ENCODE data around the gene ZNF324. TPM values are rescaled to one million over a fixed set of nuclear protein-coding genes. Genes with fewer than 3 reads are reported as not detected.

Gene ZNF324
- total and polyA plus RNA-seq, 12 donors: 2.6 to 6.1 (median 4.8) TPM

- intact Hi-C loops (cut with DNase I): no loop called here
- 97 to 98% methylated on average over 35 of the region's 35 CpGs for WGBS, 2 donors
Measured at GRCh38 chr19:58456111-58456510, 10.8 kb upstream of the ZNF324 start.

GRCh38 chr19:58460039-58460438, 6.8 kb upstream of the ZNF324 start:
- WGBS, 2 donors: 95 to 97% methylated on average over 2 of the region's 2 CpGs
- H3K4me1 ChIP-seq: peaks cover 0 to 2% (median 0%) of the 10 kb centered on the region in 9 donors
- no peaks in the 10 kb centered on the region for H3K9me3 ChIP-seq
- intact Hi-C loops (cut with DNase I): no loop called here
- peaks cover 0 to 31% (median 0%) of the 10 kb centered on the region in 9 donors for H3K36me3 ChIP-seq
- H3K4me3 ChIP-seq: no peak overlapping the region
- TF ChIP-seq CTCF (IDR thresholded peaks at IDR 0.05): no peak
- no peak for ATAC-seq
- no peak overlapping the region for H3K27ac ChIP-seq
- H3K27me3 ChIP-seq: no peaks in the 10 kb centered on the region
- no peak for DNase-seq

More at GRCh38 chr19:58456111-58456510, 10.8 kb upstream of the ZNF324 start:
- Histone ChIP-seq H3K9me3 (no peaks in the 10 kb centered on the region), H3K27ac (no peak overlapping the region), H3K4me3 (no peak overlapping the region), H3K27me3 (no peaks in the 10 kb centered on the region), H3K4me1 (peaks cover 0 to 11% (median under 1%) of the 10 kb centered on the region in 9 donors), H3K36me3 (peaks cover 0 to 46% (median 0%) of the 10 kb centered on the region in 9 donors)
- DNase-seq: no peak
- no peak for ATAC-seq
- TF ChIP-seq CTCF (IDR thresholded peaks at IDR 0.05): no peak

- DNase-seq (no peak), ATAC-seq (no peak)
- H3K36me3 ChIP-seq: peaks cover 0 to 22% (median 4%) of the 10 kb centered on the region in 9 donors
- intact Hi-C loops (cut with DNase I): loop anchor here in 1 of 10 donors (2.0 kb wide), 1 partner anchor 25 kb away; the partner anchor contains the start of gene ZNF132
- H3K4me1 ChIP-seq: peaks cover 6 to 23% (median 15%) of the 10 kb centered on the region in 9 donors
- peak overlapping the region in 9 of 10 donors; percentile 73 to 99 (median 92) for H3K4me3 ChIP-seq
- peak overlapping the region in 4 of 10 donors; percentile 83 to 91 (median 84) for H3K27ac ChIP-seq
- no peaks in the 10 kb centered on the region for H3K9me3 ChIP-seq
- no peak for TF ChIP-seq CTCF (IDR thresholded peaks at IDR 0.05)
- 36 to 37% methylated on average over 20 of the region's 20 CpGs for WGBS, 2 donors
- no peaks in the 10 kb centered on the region for H3K27me3 ChIP-seq
Measured at GRCh38 chr19:58466089-58466759, 656 bp upstream of the ZNF324 start.

GRCh38 chr19:58468216-58468839, 1.4 kb downstream of the ZNF324 start:
- Histone ChIP-seq H3K4me3 (peak overlapping the region in 3 of 10 donors; percentile 17 to 99 (median 83)), H3K9me3 (no peaks in the 10 kb centered on the region), H3K27ac (no peak overlapping the region), H3K4me1 (peaks cover 6 to 23% (median 15%) of the 10 kb centered on the region in 9 donors), H3K36me3 (peaks cover 0 to 42% (median 12%) of the 10 kb centered on the region in 9 donors), H3K27me3 (no peaks in the 10 kb centered on the region)
- DNase-seq (no peak), ATAC-seq (no peak)
- intact Hi-C loops (cut with DNase I): no loop called here
- no peak for TF ChIP-seq CTCF (IDR thresholded peaks at IDR 0.05)
- WGBS, 2 donors: 53 to 66% methylated on average over 5 of the region's 5 CpGs
